Cardiac fibroblast (primary cell): ENCODE measurements around the gene PRKCA.

ENCODE experiments used
- DNase-seq, 2 donors: peaks; one replicate each; pipeline versions ENCODE4 v3.0.0 to v3.0.0-alpha.2; 2010; ENCODE audit warnings: low read depth in 2 of 2
- H3K4me3 ChIP-seq, 2 donors: replicated peaks in 1 of 2; 1 replicate in 1 of 2; 2 replicates in 1 of 2; pipeline ENCODE4 v1.5.1; 2011; ENCODE audit warnings: low read depth in 2 of 2, low read length in 2 of 2, mild to moderate bottlenecking in 2 of 2, moderate library complexity in 1 of 2
- TF ChIP-seq, protein P1 (sequence below): IDR thresholded peaks from one replicate; pipeline ENCODE4 v1.5.1; 2011; ENCODE audit warnings: low read depth, mild to moderate bottlenecking, low read length, inconsistent platforms

Gene PRKCA

DNA sequence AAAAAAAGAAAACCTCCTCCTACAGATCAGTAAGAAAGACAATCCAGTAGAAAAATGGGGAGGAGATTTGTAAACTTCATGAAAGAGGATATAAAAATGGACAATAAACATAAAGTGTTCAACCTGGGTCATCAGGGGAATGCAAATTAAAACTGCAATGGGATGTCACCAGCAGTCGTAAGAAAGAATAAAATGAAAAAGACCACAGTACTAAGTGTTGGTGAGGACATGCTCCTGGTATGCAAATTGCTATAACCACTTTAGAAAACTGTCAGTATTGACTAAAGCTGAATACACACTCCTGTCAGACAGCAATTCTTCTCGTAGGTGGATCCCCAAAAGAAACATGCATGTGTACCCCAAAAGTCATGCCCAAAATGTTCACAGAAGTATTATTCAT, 267.2 kb downstream of the PRKCA start:
- TF ChIP-seq, protein P1, sequence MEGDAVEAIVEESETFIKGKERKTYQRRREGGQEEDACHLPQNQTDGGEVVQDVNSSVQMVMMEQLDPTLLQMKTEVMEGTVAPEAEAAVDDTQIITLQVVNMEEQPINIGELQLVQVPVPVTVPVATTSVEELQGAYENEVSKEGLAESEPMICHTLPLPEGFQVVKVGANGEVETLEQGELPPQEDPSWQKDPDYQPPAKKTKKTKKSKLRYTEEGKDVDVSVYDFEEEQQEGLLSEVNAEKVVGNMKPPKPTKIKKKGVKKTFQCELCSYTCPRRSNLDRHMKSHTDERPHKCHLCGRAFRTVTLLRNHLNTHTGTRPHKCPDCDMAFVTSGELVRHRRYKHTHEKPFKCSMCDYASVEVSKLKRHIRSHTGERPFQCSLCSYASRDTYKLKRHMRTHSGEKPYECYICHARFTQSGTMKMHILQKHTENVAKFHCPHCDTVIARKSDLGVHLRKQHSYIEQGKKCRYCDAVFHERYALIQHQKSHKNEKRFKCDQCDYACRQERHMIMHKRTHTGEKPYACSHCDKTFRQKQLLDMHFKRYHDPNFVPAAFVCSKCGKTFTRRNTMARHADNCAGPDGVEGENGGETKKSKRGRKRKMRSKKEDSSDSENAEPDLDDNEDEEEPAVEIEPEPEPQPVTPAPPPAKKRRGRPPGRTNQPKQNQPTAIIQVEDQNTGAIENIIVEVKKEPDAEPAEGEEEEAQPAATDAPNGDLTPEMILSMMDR = no peak
- no peak for DNase-seq
- no peak overlapping the region for H3K4me3 ChIP-seq

- H3K4me3 ChIP-seq = no peak overlapping the region
- no peak for DNase-seq
- TF ChIP-seq, protein P1 = no peak
Observed at GRCh38 chr17:66570447-66571195, 268.2 kb downstream of the PRKCA start.

- TF ChIP-seq, protein P1 = no peak
- DNase-seq = no peak
- H3K4me3 ChIP-seq = no peak overlapping the region
Observed at GRCh38 chr17:66571745-66572144, 269.3 kb downstream of the PRKCA start.

GRCh38 chr17:66573078-66573477, 270.7 kb downstream of the PRKCA start:
- no peak for DNase-seq
- TF ChIP-seq, protein P1 = no peak
- H3K4me3 ChIP-seq = no peak overlapping the region

GRCh38 chr17:66574123-66574522, 271.7 kb downstream of the PRKCA start:
- DNase-seq = no peak
- TF ChIP-seq, protein P1 = no peak
- no peak overlapping the region for H3K4me3 ChIP-seq

GRCh38 chr17:66576473-66576872, 274.1 kb downstream of the PRKCA start:
- TF ChIP-seq, protein P1 = no peak
- H3K4me3 ChIP-seq = no peak overlapping the region
- no peak for DNase-seq

- TF ChIP-seq, protein P1 = no peak
- DNase-seq = no peak
- no peak overlapping the region for H3K4me3 ChIP-seq
Observed at GRCh38 chr17:66577041-66577440, 274.6 kb downstream of the PRKCA start.
